ENCODE measurements around the gene FXR2. TPM values are rescaled to one million over a fixed set of nuclear protein-coding genes. Genes with fewer than 3 reads are reported as not detected.

Gene FXR2
- total and polyA plus RNA-seq, 10 of the 15 experiments (the other 5 are each of a cell fraction or from before 2014, with no cell fraction given) = 1.6 to 33.3 (median 22.0) TPM

- peaks cover 49% of the 10 kb centered on the region for H3K4me1 ChIP-seq (ENCODE audit: control insufficient read depth, insufficient read depth, low read length)
- no peaks in the 10 kb centered on the region for H4K20me1 ChIP-seq (ENCODE audit: control insufficient read depth, insufficient read depth)
- ATAC-seq = no peak
- no peak for DNase-seq (ENCODE audit: low read depth, low spot score)
- H3K79me2 ChIP-seq (ENCODE audit: control insufficient read depth, insufficient read depth, low read length) = peaks cover 9% of the 10 kb centered on the region
- intact Hi-C loops (cut with micrococcal nuclease; ENCODE audit: unreplicated experiment) = no loop called here
- 66% methylated on average over 18 of the region's 19 CpGs for WGBS (ENCODE audit: insufficient coverage, insufficient replicate concordance, low lambda C conversion rate, missing lambda C conversion rate)
- H3K9ac ChIP-seq (ENCODE audit: control insufficient read depth, insufficient read depth, low read length) = peak overlapping the region; percentile 70
- H3K27ac ChIP-seq (ENCODE audit: control insufficient read depth, insufficient read depth) = peak overlapping the region; percentile 84; the same call in 1 of the 2 replicates
- ChIA-PET CTCF (interaction anchor here (0.8 to 6.2 kb wide), 5 partner anchors 11 to 201 kb away, joined by 3 to 192 read pairs (median 17); partner anchors contain the start of gene TMEM95), POLR2A (interaction anchor here (0.5 to 4.2 kb wide), 5 partner anchors 27 to 317 kb away, joined by 3 to 36 read pairs (median 7); partner anchors contain the start of genes ACAP1, MPDU1, TP53 and WRAP53), SMC1A (ENCODE audit: uncharacterized antibody, unreplicated experiment) (interaction anchor here (0.7 to 4.9 kb wide), 11 partner anchors 16 to 121 kb away, joined by 3 to 35 read pairs (median 4); partner anchors contain the start of genes CD68 and TMEM102), RAD21 (ENCODE audit: unreplicated experiment) (interaction anchor here (1.1 to 4.9 kb wide), 4 partner anchors 10 to 202 kb away, joined by 3 to 84 read pairs (median 18); partner anchors contain the start of gene TMEM95)
- in situ Hi-C loops (cut with MboI) = loop anchor here (25.0 kb wide), 1 partner anchor 520 kb away; the partner anchor contains the start of genes SLC16A11 and SLC16A13
- no TSS peak for BruUV-seq (replicated peaks)
- no peak overlapping the region; the same call in 1 of the 2 replicates for H2AFZ ChIP-seq (ENCODE audit: control insufficient read depth, low read depth, low read length)
- FAIRE-seq = no peak
- H3K4me2 ChIP-seq (ENCODE audit: control insufficient read depth, insufficient read depth) = peak overlapping the region; percentile 92; the same call in 1 of the 2 replicates
- H3K9me3 ChIP-seq (replicated peaks; ENCODE audit: control insufficient read depth, insufficient read depth, low read length) = no peaks in the 10 kb centered on the region
- no peaks in the 10 kb centered on the region for H3K27me3 ChIP-seq (replicated peaks in 1 of 2; ENCODE audit: control insufficient read depth in 2 of 2, insufficient read depth in 2 of 2, low read length in 1 of 2)
- H3K4me3 ChIP-seq = no peak overlapping the region
- no peaks in the 10 kb centered on the region for H3K36me3 ChIP-seq (ENCODE audit: control insufficient read depth in 2 of 2, insufficient read depth in 2 of 2, low read length in 1 of 2)
- no peak for TF ChIP-seq BCLAF1 (IDR thresholded peaks at IDR 0.05)
- TF ChIP-seq PBX3 (IDR thresholded peaks at IDR 0.05; ENCODE audit: insufficient replicate concordance, low read depth, low read length) = no peak
- TF ChIP-seq BCL11A (IDR thresholded peaks at IDR 0.05; ENCODE audit: low read depth, low read length) = no peak
- TF ChIP-seq DPF2 (IDR thresholded peaks at IDR 0.05) = no peak
- no peak for TF ChIP-seq ELK1 (IDR thresholded peaks at IDR 0.05; ENCODE audit: low read depth, low read length)
- no peak for TF ChIP-seq CEBPZ (IDR thresholded peaks at IDR 0.05; ENCODE audit: low read depth, low read length)
- TF ChIP-seq USF2 (IDR thresholded peaks at IDR 0.05; ENCODE audit: borderline replicate concordance, low read depth, low read length) = no peak
- TF ChIP-seq E2F4 (IDR thresholded peaks at IDR 0.05; ENCODE audit: low read depth, low read length) = no peak
- no peak for TF ChIP-seq KLF5 (IDR thresholded peaks at IDR 0.05; ENCODE audit: partially characterized antibody)
- TF ChIP-seq ZNF274 (IDR thresholded peaks at IDR 0.05; ENCODE audit: insufficient read depth, insufficient read length) = no peak
- no peak for TF ChIP-seq FOXM1 (IDR thresholded peaks at IDR 0.05; ENCODE audit: low read depth, low read length)
These were observed 57.4 kb downstream of the FXR2 start for GRCh38 chr17:7557147-7557764.
